Memory B cell (primary cell): ENCODE data around the gene SLAMF7.

ENCODE experiments used
- ATAC-seq: fragments of 150-1000 bp; cut with Tn5 transposase; 2 replicates; pipeline ENCODE4 v1.10.0; 2021; ENCODE audit warnings: low read depth, mild to moderate bottlenecking, moderate library complexity
- DNase-seq, 2 donors: peaks; one replicate each; pipeline ENCODE4 v3.0.0; 2022; ENCODE audit warnings: low spot score in 2 of 2
- H3K27ac Mint-ChIP-seq: one replicate; pipeline ENCODE4 v1.8.0; 2022; ENCODE audit warnings: mild to moderate bottlenecking, moderate library complexity, mixed read lengths
- H3K27me3 Mint-ChIP-seq: one replicate; pipeline ENCODE4 v1.8.0; 2022; ENCODE audit warnings: mixed read lengths
- H3K36me3 Mint-ChIP-seq: one replicate; pipeline ENCODE4 v1.8.0; 2022; ENCODE audit warnings: mild to moderate bottlenecking, mixed read lengths
- H3K4me1 Mint-ChIP-seq: one replicate; pipeline ENCODE4 v1.8.0; 2022; ENCODE audit warnings: mixed read lengths
- H3K4me3 Mint-ChIP-seq: one replicate; pipeline ENCODE4 v1.8.0; 2022; ENCODE audit warnings: mild to moderate bottlenecking, moderate library complexity, mixed read lengths
- H3K9me3 Mint-ChIP-seq: one replicate; pipeline ENCODE4 v1.8.0; 2022; ENCODE audit warnings: mixed read lengths

The SLAMF7 gene

DNA sequence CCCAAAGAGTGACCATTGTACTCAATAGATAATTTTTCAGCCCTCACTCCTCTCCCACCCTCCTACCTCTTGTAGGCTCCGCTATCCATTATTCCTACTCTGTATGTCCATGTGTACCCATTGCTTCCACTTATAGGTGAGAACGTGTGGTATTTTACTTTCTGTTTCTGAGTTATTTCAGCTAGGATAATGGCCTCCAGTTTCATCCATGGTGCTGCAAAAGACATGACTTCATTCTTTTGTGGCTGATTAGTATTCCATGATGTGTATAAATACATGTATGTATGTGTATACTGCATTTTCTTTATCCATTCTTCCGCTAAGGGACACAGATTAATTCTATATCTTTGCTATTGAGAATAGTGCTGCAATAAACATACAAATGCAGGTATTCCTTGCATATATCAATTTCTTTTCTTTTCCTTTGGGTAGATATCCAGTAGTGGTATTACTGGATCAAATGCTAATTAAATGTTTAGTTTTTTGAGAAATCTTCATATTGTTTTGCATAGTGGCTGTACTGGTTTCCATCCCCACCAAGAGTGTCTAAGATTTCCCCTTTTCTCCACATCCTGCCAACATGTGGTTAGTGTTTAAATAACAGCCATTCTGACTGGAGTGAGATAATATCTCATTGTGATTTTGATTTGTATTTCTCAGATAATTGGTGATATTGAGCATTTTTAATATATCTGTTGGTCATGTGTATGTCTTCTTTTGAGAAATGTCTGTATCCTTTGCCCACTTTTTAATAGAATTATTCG is 61.8 kb downstream of the SLAMF7 start:
- DNase-seq = no peak
- Mint-ChIP-seq H3K36me3 (peaks cover 52% of the 10 kb centered on the region), H3K27me3 (no peaks in the 10 kb centered on the region), H3K9me3 (peaks cover 3% of the 10 kb centered on the region), H3K4me3 (peak overlapping the region; percentile 81), H3K27ac (peak overlapping the region; percentile 77), H3K4me1 (peaks cover 62% of the 10 kb centered on the region)
- peak; percentile 27 for ATAC-seq

DNA sequence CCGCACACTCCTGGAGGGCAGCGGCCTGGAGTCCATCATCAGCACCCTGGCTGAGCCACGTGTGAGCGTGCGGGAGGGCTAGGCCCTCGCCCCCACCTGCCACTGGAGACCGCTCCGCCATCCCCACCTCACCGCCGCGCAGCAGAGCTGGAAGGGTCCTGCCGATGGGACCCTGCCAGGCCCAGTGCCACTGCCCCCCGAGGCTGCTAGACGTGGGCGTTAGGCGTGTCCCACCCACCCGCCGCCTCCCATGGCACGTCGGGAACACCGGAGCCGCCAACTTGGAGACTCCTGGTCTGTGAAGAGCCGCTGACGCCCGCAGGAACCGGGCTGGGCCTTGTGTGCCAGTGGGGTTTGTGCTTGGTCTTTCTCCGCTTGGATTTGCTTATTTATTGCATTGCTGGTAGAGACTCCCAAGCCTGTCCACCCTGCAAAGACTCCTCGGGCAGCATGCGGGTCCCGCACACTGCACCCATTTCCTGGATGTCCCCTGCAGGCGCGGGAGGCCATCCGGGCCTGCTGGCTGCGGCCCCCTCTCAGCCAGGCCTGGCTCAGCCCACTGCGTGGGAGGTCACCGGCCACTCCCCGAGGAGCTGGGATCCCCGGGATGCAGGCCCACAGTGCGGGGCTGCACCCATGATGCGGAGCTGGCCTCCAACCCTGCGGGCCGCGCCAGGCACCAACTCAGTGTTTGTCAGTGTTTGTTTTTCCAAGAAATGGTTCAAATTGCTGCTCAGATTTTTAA is 63.0 kb downstream of the SLAMF7 start:
- ATAC-seq = no peak
- peaks cover 61% of the 10 kb centered on the region for H3K36me3 Mint-ChIP-seq
- peaks cover 11% of the 10 kb centered on the region for H3K9me3 Mint-ChIP-seq
- DNase-seq = no peak
- peak overlapping the region; percentile 77 for H3K27ac Mint-ChIP-seq
- H3K4me3 Mint-ChIP-seq = no peak overlapping the region
- peaks cover 66% of the 10 kb centered on the region for H3K4me1 Mint-ChIP-seq
- H3K27me3 Mint-ChIP-seq = no peaks in the 10 kb centered on the region
